Mucosa of stomach (tissue), 1 donor: ENCODE measurements around the gene UBN2.

Experiments used
- H3K27me3 ChIP-seq: one replicate; pipeline ENCODE4 v1.7.0; 2013; ENCODE audit warnings: mild to moderate bottlenecking, low read length; ENCODE audit not compliant: control insufficient read depth, insufficient read depth
- H3K36me3 ChIP-seq: one replicate; pipeline ENCODE4 v1.7.0; 2013; ENCODE audit warnings: low read length; ENCODE audit not compliant: control insufficient read depth, insufficient read depth
- H3K4me1 ChIP-seq: one replicate; pipeline ENCODE4 v1.7.0; 2013; ENCODE audit warnings: mild to moderate bottlenecking, low read length; ENCODE audit not compliant: control insufficient read depth, insufficient read depth
- H3K4me3 ChIP-seq: one replicate; pipeline ENCODE4 v1.7.0; 2013; ENCODE audit warnings: low read length
- H3K9ac ChIP-seq: one replicate; pipeline ENCODE4 v1.7.0; 2013; ENCODE audit warnings: mild to moderate bottlenecking, low read length, moderate library complexity
- H3K9me3 ChIP-seq: one replicate; pipeline ENCODE4 v1.7.0; 2013; ENCODE audit warnings: mild to moderate bottlenecking, low read length, moderate library complexity; ENCODE audit not compliant: control insufficient read depth
- donor health status: Pancreatic carcinoma.

UBN2 gene

GRCh38 chr7:139241258-139241657, 10.2 kb downstream of the UBN2 start:
- no peaks in the 10 kb centered on the region for H3K4me1 ChIP-seq
- H3K9ac ChIP-seq = no peak overlapping the region
- H3K36me3 ChIP-seq = peaks cover 9% of the 10 kb centered on the region
- no peaks in the 10 kb centered on the region for H3K9me3 ChIP-seq
- H3K27me3 ChIP-seq = no peaks in the 10 kb centered on the region
- H3K4me3 ChIP-seq = no peak overlapping the region

GRCh38 chr7:139242741-139243281, 11.8 kb downstream of the UBN2 start:
- H3K4me3 ChIP-seq = no peak overlapping the region
- H3K4me1 ChIP-seq = no peaks in the 10 kb centered on the region
- H3K27me3 ChIP-seq = no peaks in the 10 kb centered on the region
- no peaks in the 10 kb centered on the region for H3K9me3 ChIP-seq
- no peak overlapping the region for H3K9ac ChIP-seq
- peaks cover 4% of the 10 kb centered on the region for H3K36me3 ChIP-seq

GRCh38 chr7:139245401-139245800, 14.4 kb downstream of the UBN2 start:
- Histone ChIP-seq H3K4me1 (no peaks in the 10 kb centered on the region), H3K9ac (no peak overlapping the region), H3K4me3 (no peak overlapping the region), H3K9me3 (no peaks in the 10 kb centered on the region), H3K36me3 (no peaks in the 10 kb centered on the region), H3K27me3 (no peaks in the 10 kb centered on the region)

GRCh38 chr7:139246494-139246893, 15.5 kb downstream of the UBN2 start:
- H3K9me3 ChIP-seq = no peaks in the 10 kb centered on the region
- H3K9ac ChIP-seq = no peak overlapping the region
- no peaks in the 10 kb centered on the region for H3K36me3 ChIP-seq
- H3K27me3 ChIP-seq = no peaks in the 10 kb centered on the region
- no peak overlapping the region for H3K4me3 ChIP-seq
- H3K4me1 ChIP-seq = no peaks in the 10 kb centered on the region

- H3K27me3 ChIP-seq = no peaks in the 10 kb centered on the region
Observed at GRCh38 chr7:139246905-139247304, 15.9 kb downstream of the UBN2 start.

GRCh38 chr7:139249179-139249810, 18.3 kb downstream of the UBN2 start:
- Histone ChIP-seq H3K27me3 (no peaks in the 10 kb centered on the region), H3K9ac (no peak overlapping the region), H3K36me3 (no peaks in the 10 kb centered on the region), H3K4me3 (no peak overlapping the region), H3K9me3 (no peaks in the 10 kb centered on the region), H3K4me1 (no peaks in the 10 kb centered on the region)

More at GRCh38 chr7:139246905-139247304, 15.9 kb downstream of the UBN2 start:
- no peaks in the 10 kb centered on the region for H3K4me1 ChIP-seq
- H3K4me3 ChIP-seq = no peak overlapping the region
- no peak overlapping the region for H3K9ac ChIP-seq
- no peaks in the 10 kb centered on the region for H3K9me3 ChIP-seq
- no peaks in the 10 kb centered on the region for H3K36me3 ChIP-seq

GRCh38 chr7:139252451-139252850, 21.4 kb downstream of the UBN2 start:
- Histone ChIP-seq H3K9ac (no peak overlapping the region), H3K27me3 (no peaks in the 10 kb centered on the region), H3K9me3 (no peaks in the 10 kb centered on the region), H3K4me1 (no peaks in the 10 kb centered on the region), H3K36me3 (no peaks in the 10 kb centered on the region), H3K4me3 (no peak overlapping the region)

GRCh38 chr7:139254281-139254680, 23.2 kb downstream of the UBN2 start:
- Histone ChIP-seq H3K9me3 (no peaks in the 10 kb centered on the region), H3K4me3 (no peak overlapping the region), H3K9ac (no peak overlapping the region), H3K27me3 (no peaks in the 10 kb centered on the region), H3K36me3 (peaks cover 4% of the 10 kb centered on the region), H3K4me1 (no peaks in the 10 kb centered on the region)

- Histone ChIP-seq H3K36me3 (peaks cover 5% of the 10 kb centered on the region), H3K4me1 (no peaks in the 10 kb centered on the region), H3K4me3 (no peak overlapping the region), H3K9me3 (no peaks in the 10 kb centered on the region), H3K9ac (no peak overlapping the region), H3K27me3 (no peaks in the 10 kb centered on the region)
Observed at GRCh38 chr7:139254728-139255127, 23.7 kb downstream of the UBN2 start.

GRCh38 chr7:139255290-139255689, 24.3 kb downstream of the UBN2 start:
- Histone ChIP-seq H3K4me1 (no peaks in the 10 kb centered on the region), H3K4me3 (no peak overlapping the region), H3K27me3 (no peaks in the 10 kb centered on the region), H3K9me3 (no peaks in the 10 kb centered on the region), H3K9ac (no peak overlapping the region), H3K36me3 (peaks cover 5% of the 10 kb centered on the region)

GRCh38 chr7:139259142-139259541, 28.1 kb downstream of the UBN2 start:
- H3K27me3 ChIP-seq = no peaks in the 10 kb centered on the region
- H3K9ac ChIP-seq = no peak overlapping the region
- no peak overlapping the region for H3K4me3 ChIP-seq
- H3K9me3 ChIP-seq = no peaks in the 10 kb centered on the region
- peaks cover 12% of the 10 kb centered on the region for H3K36me3 ChIP-seq
- no peaks in the 10 kb centered on the region for H3K4me1 ChIP-seq

- Histone ChIP-seq H3K4me3 (no peak overlapping the region), H3K36me3 (peaks cover 9% of the 10 kb centered on the region), H3K9ac (no peak overlapping the region), H3K9me3 (no peaks in the 10 kb centered on the region), H3K27me3 (no peaks in the 10 kb centered on the region), H3K4me1 (no peaks in the 10 kb centered on the region)
Observed at GRCh38 chr7:139264220-139264619, 33.2 kb downstream of the UBN2 start.

- H3K9me3 ChIP-seq = no peaks in the 10 kb centered on the region
- no peak overlapping the region for H3K4me3 ChIP-seq
- peaks cover 7% of the 10 kb centered on the region for H3K36me3 ChIP-seq
- H3K9ac ChIP-seq = no peak overlapping the region
- no peaks in the 10 kb centered on the region for H3K4me1 ChIP-seq
- no peaks in the 10 kb centered on the region for H3K27me3 ChIP-seq
Observed at GRCh38 chr7:139265673-139266072, 34.6 kb downstream of the UBN2 start.
